A172 (cell line): ENCODE data around the gene HACL1. TPM values are rescaled to one million over a fixed set of nuclear protein-coding genes. Genes with fewer than 3 reads are reported as not detected.

Experiments
- DNase-seq: peaks from one replicate; pipeline ENCODE4 v3.0.0-alpha.2; 2015; ENCODE audit warnings: low spot score
- total RNA-seq: library from RNA; depleted of rRNA; stranded (reverse); fragments of >200 nt; shearing (Covaris generic); gene quantifications from 2 replicates; pipeline ENCODE4 v1.2.3, GENCODE V29; 2014; rRNA removed

HACL1 gene
- total RNA-seq, 1 experiment from 2014 or later: 49.2 TPM

DNA sequence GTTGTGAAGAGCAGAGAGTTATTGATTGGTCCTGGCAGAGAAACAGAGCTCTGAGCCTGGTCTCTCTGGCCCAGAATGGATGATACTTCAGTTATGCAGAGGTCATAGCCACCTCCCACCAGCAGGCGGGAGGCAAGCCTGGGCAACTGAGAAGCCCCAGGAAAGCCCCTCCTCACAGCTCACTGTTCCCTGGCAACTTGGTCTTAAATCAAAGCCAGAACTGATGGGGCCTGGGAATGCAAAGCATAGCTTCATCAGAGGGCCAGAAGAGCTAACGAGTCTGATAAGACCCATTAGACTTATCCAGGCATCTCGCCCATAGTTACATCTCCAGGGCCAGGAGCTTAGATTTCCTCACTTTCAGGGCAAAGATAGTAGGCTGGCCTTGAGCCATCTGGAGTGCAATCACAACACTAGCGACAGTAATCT, 74.3 kb downstream of the HACL1 start:
- DNase-seq: no peak

- no peak for DNase-seq
Measured at GRCh38 chr3:15525790-15526189, 75.6 kb downstream of the HACL1 start.

- DNase-seq: no peak
Measured at GRCh38 chr3:15523660-15524417, 77.5 kb downstream of the HACL1 start.

DNA sequence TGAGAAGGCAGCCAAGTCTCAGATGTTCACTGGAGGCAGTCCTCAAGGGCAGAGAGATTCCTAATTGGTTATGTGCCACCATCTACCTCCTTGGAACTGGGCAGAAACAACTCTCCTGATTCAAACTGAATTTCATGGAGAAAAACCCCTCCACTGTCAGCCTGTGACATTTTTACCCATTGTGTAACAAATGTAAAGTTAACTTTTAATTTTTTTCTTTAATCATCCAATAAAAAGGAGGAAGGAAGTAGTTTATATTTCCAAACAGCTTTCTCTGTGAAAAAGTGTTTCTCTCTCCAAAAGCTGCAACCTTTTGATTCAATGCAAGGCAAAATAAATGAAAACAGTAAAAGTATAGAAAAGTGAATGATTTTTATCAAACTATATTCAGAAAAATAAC, 79.4 kb downstream of the HACL1 start:
- no peak for DNase-seq

DNA sequence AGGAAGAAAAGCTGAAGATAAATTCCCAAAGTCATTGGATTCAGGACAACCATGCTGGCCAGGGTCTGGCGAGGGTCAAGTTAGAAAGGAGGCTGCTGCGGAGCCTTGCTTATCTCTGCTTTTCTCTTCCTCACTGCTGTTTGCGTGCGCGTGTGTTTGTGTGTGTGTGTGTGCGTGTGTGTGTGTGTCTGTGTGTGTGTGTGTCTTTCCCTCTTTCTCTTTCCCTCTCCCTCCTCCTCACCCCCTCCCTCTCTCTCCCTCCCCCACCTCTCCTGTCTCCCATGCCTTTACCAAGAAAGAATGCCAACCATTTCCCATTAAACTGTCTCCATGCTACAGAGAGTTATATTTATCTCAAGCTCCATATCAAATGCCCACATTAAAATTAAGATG, 79.8 kb downstream of the HACL1 start, which contains the start of gene COLQ:
Gene COLQ, minus strand, starts transcription at position 134 of the 393 bp plus-strand sequence. Its CDS starts 81 bp downstream, at position 53.
- DNase-seq: no peak

DNA sequence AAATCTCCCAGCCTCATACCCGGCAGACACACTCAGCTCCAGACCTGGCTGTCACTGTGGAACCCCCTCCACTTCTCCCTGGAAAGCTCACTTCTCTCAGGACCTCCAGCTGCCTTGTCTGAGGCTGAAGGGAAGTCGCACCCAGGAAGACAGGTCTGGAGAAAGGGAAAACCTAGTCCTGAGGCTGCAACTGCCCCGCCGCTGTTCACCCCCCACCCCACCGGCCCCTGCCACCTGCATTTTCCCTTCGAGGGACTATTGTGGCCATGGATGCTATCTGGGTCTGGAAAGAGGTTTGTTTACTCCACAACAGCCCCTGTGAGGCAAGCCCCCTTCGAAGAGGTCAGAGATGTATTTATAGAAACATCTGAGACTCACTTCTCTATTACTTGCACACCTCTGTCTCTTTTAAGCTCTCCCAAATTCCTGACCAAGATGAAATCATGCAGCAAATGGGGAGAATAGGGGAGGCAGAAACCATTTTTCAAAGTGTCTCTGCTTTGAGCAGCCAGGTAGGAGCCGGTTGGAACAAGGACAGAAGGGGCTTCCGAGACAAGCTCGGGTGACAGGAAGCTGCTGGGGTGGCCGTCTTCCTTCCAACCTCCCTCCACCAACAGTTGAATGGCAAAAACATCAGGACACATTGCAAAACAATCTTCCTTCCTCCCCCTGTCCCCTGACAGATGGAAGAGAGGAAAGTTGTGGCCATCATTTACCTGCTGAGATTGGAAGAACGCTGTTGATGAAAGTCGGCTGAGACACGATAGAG, 80.4 kb downstream of the HACL1 start:
- DNase-seq: no peak

DNA sequence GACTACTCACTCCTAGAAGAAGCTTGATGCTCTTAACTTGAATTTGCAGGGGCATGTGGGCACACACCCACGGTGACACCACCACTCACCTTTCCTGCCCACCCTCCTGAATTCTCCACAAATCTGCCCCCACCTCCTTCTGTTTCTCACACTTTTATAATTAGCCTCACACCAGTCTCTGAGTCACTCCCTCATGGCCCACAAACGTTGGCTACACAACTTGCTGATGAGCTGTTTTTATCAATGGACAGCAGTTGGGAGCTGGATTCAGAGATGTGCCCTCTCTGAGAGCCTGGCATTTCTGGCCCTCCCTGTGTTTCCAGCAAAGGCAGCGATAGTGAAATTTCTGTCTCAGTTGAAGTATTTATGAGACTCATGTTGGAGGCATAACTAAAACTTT, 81.2 kb downstream of the HACL1 start:
- DNase-seq: no peak

- DNase-seq: no peak
Measured at GRCh38 chr3:15519096-15519495, 82.3 kb downstream of the HACL1 start.

- DNase-seq: no peak
Measured at GRCh38 chr3:15514663-15515340, 86.6 kb downstream of the HACL1 start.

- DNase-seq: no peak
Measured at GRCh38 chr3:15513810-15514662, 87.3 kb downstream of the HACL1 start.

- DNase-seq: no peak
Measured at GRCh38 chr3:15513116-15513515, 88.3 kb downstream of the HACL1 start.

DNA sequence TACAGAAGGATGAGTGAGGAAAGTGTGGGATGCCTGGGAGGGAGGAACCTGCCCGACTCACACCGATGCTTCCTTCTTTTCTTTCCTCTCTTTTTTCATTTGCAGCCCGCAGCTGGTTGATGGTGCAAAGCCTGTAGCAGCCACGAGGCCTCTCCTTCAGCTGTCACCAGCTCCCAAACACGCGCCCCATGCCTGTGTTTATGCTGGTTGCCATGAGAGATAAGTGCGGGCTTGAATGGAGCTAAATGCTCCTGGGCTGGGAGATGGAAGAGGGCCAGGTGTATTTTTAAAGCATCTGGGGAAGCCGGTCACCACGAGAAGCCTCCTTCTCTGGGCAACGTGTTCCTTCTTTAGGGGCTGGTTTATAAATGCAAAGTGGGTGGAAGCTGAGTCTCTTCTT, 89.2 kb downstream of the HACL1 start:
- DNase-seq: no peak

DNA sequence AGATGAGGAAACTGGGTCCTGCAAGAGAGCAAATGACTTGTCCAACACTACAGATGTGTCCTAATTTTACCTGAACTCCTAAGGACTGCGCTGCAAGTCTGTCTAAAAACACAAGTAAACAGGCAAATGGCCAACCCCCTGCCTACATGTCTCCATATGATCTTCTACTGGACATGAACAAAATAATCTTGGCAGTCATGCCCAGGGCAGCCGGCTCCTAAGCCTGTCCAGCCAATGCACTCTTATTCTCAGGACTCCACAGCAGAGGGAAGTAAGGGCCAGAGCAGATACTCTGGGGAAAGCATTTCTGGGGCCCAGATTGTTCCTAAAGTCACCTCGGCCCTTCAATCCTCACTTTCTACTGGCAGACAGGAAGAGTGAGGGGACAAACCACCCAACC, 90.2 kb downstream of the HACL1 start:
- no peak for DNase-seq

Other genes with a start within 250 kb of the HACL1 start
- gene METTL6, start 174.0 kb downstream of the HACL1 start, total RNA-seq: 40.8 and 48.8 TPM in 2 replicates
- gene EAF1, start 174.0 kb downstream of the HACL1 start, total RNA-seq: 19.7 and 20.7 TPM in 2 replicates
- not detected in 2 replicates for gene COLQ, start 79.9 kb downstream of the HACL1 start, total RNA-seq
- 14.6 and 26.4 TPM in 2 replicates for gene BTD, start 176 bp upstream of the HACL1 start, total RNA-seq
- gene ANKRD28, start 196.4 kb upstream of the HACL1 start, total RNA-seq: 98.4 and 125 TPM in 2 replicates